Measurements from ENCODE around the gene PKM. TPM values are rescaled to one million over a fixed set of nuclear protein-coding genes. Genes with fewer than 3 reads are reported as not detected.
"Not testable (repeated sequence)": the region's sequence is repeated elsewhere in the genome, so short reads cannot be mapped to it uniquely, and the experiment has no call there.

Gene PKM
- polyA plus RNA-seq (ENCODE audit: insufficient read length in 4 of 4): 100 to 1,000 TPM; 320 to 718 (median 630) TPM

GRCh38 chr15:72231066-72231832, at the start of gene PKM:
TSS of gene PKM (minus strand) at chr15:72231190. CDS start at chr15:72219097, 12,093 bp downstream.
- DNase-seq (ENCODE audit: low read depth in 4 of 4, low spot score in 3 of 4): peak; percentile 91 to 97 (median 96)

GRCh38 chr15:72280751-72281150, 49.8 kb upstream of the PKM start:
- DNase-seq (ENCODE audit: low read depth in 4 of 4, low spot score in 3 of 4): no peak

GRCh38 chr15:72278737-72279136, 47.7 kb upstream of the PKM start:
- no peak for DNase-seq (ENCODE audit: low read depth in 4 of 4, low spot score in 3 of 4)

- DNase-seq (ENCODE audit: low read depth in 4 of 4, low spot score in 3 of 4): no peak
Measured at GRCh38 chr15:72276326-72276700, 45.3 kb upstream of the PKM start.

- DNase-seq (ENCODE audit: low read depth in 4 of 4, low spot score in 3 of 4): not testable (repeated sequence)
Measured at GRCh38 chr15:72275635-72276325, 44.8 kb upstream of the PKM start.

- DNase-seq (ENCODE audit: low read depth in 4 of 4, low spot score in 3 of 4): peak in 1 of 4 donors; percentile 8
Measured at GRCh38 chr15:72272997-72273352, 42.0 kb upstream of the PKM start.

- peak; percentile 90 to 97 (median 93) for DNase-seq (ENCODE audit: low read depth in 4 of 4, low spot score in 3 of 4)
Measured at GRCh38 chr15:72272213-72272996, 41.4 kb upstream of the PKM start, which contains the start of gene PARP6. TSS of gene PARP6 (minus strand) at chr15:72272554. CDS start at chr15:72267477, 5,077 bp downstream.

- DNase-seq (ENCODE audit: low read depth in 4 of 4, low spot score in 3 of 4): peak in 1 of 4 donors; percentile 12
Measured at GRCh38 chr15:72271895-72272212, 40.9 kb upstream of the PKM start.

GRCh38 chr15:72271221-72271620, 40.2 kb upstream of the PKM start:
- DNase-seq (ENCODE audit: low read depth in 4 of 4, low spot score in 3 of 4): no peak

- no peak for DNase-seq (ENCODE audit: low read depth in 4 of 4, low spot score in 3 of 4)
Measured at GRCh38 chr15:72269739-72270138, 38.7 kb upstream of the PKM start.

GRCh38 chr15:72265031-72265430, 34.0 kb upstream of the PKM start:
- no peak for DNase-seq (ENCODE audit: low read depth in 4 of 4, low spot score in 3 of 4)

GRCh38 chr15:72252663-72253299, 21.8 kb upstream of the PKM start:
- no peak for DNase-seq (ENCODE audit: low read depth in 4 of 4, low spot score in 3 of 4)

GRCh38 chr15:72249142-72249810, 18.3 kb upstream of the PKM start:
- DNase-seq (ENCODE audit: low read depth in 4 of 4, low spot score in 3 of 4): no peak

- no peak for DNase-seq (ENCODE audit: low read depth in 4 of 4, low spot score in 3 of 4)
Measured at GRCh38 chr15:72248514-72248913, 17.5 kb upstream of the PKM start.

GRCh38 chr15:72242775-72243370, 11.9 kb upstream of the PKM start:
- DNase-seq (ENCODE audit: low read depth in 4 of 4, low spot score in 3 of 4): no peak

- no peak for DNase-seq (ENCODE audit: low read depth in 4 of 4, low spot score in 3 of 4)
Measured at GRCh38 chr15:72239652-72240051, 8.7 kb upstream of the PKM start.

- no peak for DNase-seq (ENCODE audit: low read depth in 4 of 4, low spot score in 3 of 4)
Measured at GRCh38 chr15:72238586-72238985, 7.6 kb upstream of the PKM start.

- DNase-seq (ENCODE audit: low read depth in 4 of 4, low spot score in 3 of 4): no peak
Measured at GRCh38 chr15:72237853-72238224, 6.8 kb upstream of the PKM start.

GRCh38 chr15:72237029-72237852, 6.3 kb upstream of the PKM start:
- no peak for DNase-seq (ENCODE audit: low read depth in 4 of 4, low spot score in 3 of 4)
